Anterior cingulate cortex (tissue), 58 donors: ENCODE data around the gene AKAP3.

Experiments used
- DNase-seq, 58 donors: peaks; one replicate each; lab custom pipeline; 2025; lab: John Stamatoyannopoulos, UW

AKAP3 gene

DNA sequence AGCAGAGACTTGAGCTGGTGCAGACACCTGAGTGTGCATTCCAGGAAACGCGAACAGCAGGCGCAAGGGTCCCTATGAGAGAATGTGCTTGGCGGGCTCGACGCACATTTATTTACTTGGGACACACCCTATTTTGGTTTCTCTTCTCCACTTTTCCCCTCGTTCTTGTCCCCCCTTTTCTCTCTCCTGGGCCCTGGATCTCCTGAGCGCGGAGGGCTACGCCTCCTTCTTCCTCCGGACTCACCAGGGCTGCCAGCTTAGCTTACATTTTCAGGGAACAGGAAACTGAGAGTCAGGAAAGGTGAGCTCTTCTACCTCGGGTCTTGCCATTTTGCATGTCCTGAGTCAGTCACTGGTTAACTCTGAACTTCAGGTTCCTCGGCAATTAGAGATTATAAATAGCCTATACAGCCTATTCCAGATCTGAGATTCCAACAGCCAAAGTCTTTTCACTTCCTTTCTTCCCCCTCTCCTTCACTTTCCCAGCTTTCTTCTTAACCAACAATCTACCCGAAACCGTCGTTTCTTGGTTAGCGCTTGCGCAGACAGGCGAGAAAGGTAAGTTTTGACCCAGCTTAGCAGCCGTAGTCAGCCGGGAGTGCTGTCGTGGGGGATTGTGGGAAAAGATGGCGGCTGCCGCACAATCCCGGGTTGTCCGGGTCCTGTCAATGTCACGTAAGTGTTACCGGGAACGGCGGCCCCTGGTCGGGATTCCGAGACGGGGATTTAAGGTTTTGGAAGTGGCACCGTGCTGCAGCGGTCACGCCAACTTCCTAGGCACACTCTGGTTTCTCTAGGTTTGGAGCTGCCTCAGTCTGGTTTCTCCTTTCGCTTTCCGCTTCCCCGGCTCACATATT is at the start of gene AKAP3, which contains the start of gene NDUFA9:
AKAP3 (minus strand) TSS at position 551 of the 857 bp plus-strand sequence. CDS start 10,855 bp downstream, outside the sequence.
NDUFA9 (plus strand) TSS at position 614 of the 857 bp plus-strand sequence; CDS start at position 627, 13 bp downstream.
- peak; percentile 19 to 91 (median 78) for DNase-seq

DNA sequence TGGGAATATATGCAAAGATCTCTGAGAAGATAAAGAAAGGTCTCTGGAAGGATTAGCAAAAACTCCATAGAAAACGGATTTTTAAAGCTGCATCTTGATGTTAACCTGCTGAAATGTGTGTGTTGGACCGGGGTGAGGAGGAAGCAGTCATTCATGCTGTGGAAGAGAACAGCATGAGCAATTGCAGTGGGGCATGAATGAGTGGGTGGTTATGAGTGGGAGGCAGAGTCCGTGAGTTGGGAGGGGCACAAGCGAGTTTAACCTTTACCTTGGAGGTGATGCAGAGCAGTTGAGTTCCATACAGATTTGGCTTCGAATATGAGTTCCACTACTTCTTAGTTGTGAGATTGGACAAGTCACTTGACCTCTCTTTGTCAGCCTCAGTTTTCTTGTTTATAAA is 41.9 kb upstream of the AKAP3 start:
- DNase-seq, result no peak

DNA sequence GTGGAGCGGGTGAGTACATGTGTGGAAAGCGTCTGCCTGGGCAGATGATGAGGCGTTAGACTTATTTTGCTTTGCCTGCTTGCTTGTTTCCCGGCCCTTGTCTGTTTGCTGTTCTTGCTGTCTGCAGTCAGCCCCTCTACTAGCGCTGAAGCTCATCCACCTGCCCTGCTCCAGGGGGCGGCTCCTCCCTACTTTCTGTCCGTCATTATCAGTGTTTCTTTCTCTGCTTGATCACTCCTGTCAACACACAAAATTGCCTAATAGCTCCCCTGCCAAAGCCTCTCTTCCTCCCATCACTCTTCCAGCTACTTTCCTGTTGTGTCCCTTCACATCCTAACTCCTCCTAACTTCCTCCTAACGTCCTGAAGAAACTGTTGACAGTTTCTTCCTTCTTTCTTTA is 36.5 kb upstream of the AKAP3 start:
- DNase-seq, result no peak

DNA sequence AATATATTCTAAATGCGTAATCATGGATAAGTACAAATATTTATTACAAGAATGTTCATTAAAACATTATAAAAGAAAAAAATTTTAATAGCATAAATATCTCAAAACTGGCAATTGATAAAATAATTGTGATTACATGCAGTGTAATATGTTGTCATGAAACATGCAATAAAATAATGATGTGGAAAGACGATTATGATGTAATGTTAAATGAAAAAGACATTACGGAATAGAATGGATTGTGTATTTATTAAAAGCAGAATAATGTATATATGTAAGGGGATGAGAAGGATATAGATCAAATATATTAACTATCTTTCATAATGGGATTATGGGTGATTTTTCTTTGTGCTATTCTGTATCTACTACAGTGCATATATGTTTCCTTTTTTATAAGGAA is 32.9 kb upstream of the AKAP3 start:
- DNase-seq, result no peak

DNA sequence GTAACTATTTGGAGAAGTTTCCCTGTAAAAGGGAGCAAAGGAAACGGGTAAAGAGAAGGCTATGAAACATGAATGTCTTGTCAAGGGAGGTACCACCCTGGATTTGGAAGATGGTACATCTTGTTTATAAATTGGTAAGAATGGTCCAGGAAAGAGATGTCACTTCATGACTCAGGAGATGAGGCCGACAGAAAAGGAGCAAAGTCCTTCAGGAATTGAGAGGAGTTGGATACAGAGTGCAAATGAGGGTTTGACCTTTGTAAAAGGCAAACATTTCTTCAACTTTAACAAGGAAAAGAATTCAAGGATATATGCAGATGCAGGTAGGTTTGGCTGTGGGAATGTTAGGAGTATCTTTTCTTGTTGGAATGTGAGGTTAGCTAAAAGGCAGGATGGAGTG is 30.9 kb upstream of the AKAP3 start:
- DNase-seq, result no peak

DNA sequence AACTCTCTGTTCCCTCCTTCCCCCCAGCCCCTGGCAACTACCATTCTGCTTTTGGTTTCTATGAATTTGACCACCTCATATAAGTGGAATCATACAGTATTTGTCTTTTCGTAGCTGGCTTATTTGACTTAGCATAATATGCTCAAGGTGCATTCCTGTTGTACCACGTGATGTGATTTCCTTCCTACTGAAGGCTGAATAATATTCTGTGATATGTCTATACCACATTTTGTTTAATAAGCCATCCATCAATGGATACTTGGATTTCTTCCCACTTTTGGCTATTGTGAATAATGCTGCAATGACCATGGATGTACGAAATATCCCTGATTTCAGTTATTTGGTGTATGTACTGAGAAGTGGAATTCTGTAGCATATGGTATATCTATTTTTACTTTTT is 16.4 kb upstream of the AKAP3 start:
- no peak for DNase-seq

DNA sequence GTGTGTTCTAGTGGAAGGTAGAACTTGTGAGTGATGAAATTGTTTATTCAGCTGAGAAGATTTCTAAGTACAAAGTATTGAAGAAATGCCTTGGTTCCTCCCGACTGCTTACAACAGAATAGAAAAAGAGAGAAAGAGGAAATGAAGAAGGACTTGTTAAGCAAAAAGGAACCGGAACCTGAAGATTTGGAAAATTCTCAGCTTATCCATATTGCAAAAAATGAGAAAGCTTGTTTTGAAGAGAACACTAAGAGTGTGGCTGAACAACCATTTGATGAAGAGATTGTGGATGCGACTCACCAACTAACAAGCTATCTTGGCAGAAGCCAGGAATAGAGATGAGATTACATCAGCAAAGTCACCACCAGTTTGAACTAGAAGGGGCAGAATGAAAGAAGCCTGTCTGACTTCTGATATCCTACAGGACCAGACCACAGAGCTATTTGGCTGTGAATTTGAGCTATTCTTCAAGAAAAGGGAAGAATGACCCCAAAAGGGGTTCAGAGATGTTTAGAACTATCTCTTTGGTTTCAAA is 15.2 kb upstream of the AKAP3 start:
- DNase-seq, result no peak

DNA sequence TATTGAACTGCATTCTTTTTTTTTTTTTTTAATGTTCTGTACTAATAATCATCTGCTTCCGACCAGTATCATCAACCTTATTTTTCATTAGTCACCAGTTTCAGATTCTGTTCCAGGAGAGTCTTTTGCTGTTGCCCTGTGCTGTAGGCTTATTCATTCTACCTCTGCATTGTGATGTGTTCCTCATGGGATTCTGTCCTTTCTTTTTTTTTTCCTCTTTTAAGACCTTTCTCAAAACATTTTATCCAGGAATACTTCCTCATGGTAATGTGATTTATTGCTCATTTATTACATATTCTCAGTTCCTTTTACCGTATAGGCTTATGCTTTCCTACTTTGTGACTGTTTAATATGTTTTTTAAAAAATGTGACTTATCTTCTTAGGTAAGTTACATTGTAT is 4.8 kb upstream of the AKAP3 start:
- DNase-seq, result no peak

DNA sequence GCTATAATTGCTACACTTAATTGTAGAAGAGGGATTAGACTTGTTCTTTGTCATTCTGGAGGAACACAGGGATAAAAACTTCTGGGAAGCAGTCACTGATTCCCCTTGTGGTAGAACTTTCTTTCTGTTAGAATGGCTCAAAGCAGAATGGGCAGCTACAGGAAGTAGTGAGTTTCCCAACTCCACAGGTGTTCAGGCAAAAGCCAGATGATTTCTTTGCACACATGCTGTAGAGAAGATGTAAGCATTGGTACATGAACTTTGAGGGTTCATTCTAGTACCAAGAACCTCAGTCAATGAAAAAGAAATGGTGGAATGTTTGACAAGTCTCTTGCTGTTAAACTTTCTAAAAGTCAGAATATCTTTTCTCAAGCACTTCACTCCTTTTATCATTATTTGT is 4.4 kb upstream of the AKAP3 start:
- no peak for DNase-seq

DNA sequence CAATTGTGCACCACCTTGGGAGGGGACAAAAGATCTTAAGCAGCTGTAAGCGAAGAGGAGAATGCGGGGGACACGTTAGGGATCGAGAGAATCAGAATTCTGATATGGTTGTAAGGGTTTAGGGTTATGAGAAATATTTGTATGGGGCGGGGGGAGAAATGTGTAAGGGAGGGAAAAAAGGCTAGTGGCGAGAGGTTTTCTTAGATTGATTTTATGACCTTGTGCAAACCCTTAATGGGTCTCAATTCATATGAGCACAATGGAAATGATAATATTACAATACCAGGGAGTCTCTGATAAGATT is 459 bp upstream of the AKAP3 start:
- no peak for DNase-seq

DNA sequence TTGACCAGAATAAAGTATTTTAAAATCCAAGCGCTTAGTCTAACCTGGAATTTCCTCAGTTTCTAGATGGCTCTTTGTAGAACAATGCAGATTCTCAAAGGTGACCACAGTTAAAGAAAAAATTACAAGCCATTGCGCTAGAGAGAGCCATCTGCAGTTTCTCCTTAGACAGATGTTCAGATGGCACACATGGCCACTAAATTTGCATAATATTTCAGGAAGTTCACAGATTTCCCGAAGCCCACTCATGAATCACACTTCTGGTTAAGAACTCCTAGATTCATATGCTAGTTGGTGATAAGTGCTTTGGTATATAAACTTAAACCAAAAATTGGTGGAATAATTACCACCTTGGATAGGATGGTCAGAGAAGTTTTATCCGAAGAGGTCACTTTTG is 749 bp downstream of the AKAP3 start:
- no peak for DNase-seq

DNA sequence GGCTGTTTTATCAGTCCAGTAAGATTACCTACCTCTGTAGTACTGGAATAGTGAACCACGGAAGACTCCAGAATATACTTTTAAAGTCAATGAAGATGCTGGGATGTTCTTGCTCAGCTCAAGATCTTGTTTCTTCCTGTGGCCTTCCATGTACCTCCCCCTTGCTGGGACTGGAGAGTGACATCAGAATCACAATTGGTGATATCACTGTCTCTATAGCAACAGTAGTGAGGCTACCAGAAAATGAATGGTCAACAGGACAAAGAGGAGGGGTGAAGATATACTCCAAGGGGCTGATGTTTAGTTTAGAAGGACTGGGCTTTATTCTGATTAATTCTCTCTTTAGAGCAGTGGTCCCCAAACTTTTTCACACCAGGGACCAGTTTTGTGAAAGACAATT is 3.8 kb downstream of the AKAP3 start:
- no peak for DNase-seq

DNA sequence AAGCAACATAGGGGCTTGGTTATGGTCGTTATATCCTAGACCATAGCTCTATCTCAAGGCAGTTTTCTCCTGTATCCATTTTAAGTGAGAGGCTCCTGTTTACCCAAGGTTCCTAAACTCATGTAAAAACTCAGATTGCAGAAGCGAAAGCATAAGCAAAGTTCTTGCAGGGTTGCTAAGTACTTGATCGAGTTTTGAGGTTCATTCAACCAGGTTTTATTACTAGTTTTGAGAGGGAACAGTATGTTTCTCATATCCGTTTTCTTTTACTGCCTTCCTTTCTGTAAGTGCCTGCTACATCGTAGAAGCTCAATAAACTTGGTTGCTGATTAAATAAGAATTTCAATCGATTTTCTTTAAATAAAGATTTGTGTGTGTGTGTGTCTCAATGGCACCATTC is 5.1 kb downstream of the AKAP3 start:
- DNase-seq, result no peak

DNA sequence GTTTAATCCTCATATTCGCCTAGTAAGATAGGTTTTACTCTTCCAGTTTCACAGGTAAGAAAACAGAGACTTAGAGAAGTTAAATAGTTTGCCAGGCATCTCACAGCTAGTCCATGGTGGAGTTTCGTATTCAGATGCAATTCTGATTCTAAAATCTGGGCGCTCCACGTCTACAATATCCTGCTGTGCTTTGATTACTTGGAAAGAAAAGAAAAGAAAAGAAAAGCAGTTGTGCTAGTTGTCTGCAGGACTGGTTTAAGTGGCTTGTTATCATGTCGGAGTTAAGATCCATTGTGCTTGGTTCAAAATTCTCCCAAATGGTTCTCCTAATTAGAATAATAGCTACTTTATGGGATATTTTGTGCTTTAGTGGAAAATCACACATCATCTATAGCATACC is 18.6 kb downstream of the AKAP3 start:
- no peak for DNase-seq

DNA sequence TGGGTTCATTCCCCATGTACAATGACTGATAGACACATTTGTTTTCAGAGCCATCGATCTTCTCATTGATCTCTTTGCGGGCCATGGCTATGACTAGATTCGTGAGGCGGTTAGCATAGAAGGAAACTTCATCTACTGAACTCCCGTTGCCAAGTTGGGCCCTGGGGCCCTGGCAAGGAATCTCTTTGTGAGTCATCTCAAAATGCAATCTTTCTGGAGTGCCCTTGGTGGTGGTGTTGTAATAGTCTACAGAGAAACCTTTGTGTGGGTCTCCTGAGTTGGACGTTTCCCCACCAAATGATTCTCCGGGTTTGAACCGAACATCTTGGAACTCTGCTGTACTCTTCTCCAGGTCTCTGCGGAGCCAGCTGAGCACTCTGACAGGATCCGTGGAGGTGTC is 20.4 kb downstream of the AKAP3 start:
- DNase-seq, result no peak

DNA sequence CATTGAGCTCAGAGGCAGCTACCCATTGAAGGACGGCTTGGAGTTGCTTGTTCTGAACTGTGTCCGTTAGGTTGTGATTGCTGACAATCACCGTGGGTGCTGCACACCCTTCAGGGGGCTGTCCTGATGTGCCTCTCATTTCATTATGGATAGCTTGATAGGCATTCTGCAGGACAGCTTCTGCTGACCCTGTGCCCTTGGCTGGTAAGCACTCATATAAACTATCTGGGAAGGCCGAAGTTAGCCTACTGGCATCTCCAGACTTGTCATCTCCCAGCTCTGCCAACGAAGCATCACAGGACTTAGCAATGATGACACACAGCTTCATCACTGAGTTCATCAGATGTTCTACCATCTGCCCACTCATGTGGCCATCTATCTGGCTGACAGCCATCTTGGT is 22.3 kb downstream of the AKAP3 start:
- DNase-seq, result no peak

DNA sequence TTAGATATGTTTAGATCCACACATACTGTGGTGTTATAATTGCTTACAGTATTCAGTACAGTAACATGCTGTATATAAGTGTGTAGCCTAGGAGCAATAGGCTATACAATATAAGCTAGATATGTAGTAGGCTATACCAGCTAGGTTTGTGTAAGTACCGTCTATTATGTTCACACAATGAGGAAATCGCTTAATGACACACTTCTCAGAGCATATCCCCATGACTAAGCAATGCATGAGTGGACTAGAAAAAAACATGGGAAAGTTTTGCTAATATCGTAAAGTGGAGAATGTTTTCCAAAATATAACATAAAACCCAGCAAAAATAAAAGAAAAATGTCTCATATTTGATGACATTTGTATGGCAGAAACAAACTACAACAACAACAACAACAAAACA is 27.3 kb downstream of the AKAP3 start:
- DNase-seq, result no peak

DNA sequence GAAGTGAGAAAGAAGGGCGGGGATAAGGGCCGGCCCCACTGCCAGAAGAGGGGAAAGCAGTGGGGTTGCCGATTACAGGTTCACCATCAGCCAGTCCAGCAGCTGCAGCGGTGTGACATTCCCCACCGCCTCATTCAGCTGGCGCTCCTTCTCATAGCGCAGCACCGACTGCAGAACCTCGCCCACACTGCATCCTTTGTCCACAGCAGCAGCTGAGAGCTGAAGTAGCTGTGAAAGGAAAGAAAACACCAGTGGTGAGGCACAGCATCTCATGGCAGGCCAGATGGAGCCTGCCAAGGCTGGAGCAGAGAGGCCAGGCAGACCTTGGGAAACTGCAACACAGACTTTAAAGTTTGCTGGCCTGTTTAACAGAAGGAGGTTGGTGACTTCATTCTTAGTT is 33.2 kb downstream of the AKAP3 start:
- peak in 34 of 58 donors; percentile 2 to 66 (median 20) for DNase-seq

DNA sequence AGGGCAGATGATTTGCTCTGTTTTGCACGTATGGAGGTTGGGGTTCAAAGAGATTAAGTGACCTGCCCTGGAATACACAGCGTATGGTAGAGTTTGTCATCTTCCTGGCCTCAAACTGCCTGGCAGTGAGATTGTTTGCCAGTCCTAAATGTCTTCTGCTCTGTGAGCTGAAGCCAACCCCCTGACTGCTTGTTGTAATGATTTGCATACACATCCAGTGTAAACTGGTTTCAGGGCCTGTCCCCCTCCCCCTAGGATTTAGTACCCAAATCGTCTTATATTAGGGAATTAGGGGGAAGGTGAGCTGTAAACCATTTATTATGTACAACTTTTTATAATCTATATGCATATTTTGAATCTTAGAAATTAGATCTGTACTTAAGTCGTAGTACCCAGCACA is 38.4 kb downstream of the AKAP3 start:
- DNase-seq, result no peak

DNA sequence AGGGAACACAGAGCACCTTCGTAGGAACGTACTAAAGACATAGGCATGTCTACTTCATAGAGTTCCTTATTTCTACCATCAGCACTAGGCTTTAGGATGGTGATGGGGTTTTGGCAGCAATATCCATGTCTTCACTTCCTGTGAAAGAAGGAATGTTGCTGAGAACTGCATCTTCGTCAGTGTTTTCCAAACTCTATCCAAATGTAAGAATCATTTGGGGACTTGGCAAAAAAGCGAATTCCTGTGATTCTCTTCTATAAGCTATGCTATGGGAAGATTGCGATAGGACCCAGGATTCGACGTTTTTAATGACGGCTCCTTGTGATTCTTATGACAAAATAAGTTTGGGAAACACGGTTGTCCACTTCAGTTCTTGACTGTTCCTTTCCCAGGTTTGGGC is 39.8 kb downstream of the AKAP3 start:
- no peak for DNase-seq

DNA sequence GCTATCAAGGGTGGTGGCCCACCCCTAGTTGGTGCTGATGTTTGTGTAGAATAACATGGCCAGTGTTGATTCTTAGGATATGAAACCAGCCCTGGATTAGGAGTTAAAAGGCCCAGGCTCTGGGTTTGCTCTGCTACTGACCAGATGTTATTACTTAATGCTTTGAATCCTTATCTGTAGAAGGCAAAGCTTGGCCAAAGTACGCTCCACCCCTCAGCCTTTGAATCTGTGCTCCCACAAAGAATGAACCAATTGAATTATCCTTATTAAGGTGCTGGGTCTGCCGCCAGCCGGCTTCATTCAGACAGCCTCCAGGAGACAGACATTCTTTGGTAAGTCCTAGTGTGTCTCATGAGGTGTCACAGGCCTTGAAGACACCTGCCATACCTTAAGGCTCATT is 41.8 kb downstream of the AKAP3 start:
- DNase-seq, result no peak

DNA sequence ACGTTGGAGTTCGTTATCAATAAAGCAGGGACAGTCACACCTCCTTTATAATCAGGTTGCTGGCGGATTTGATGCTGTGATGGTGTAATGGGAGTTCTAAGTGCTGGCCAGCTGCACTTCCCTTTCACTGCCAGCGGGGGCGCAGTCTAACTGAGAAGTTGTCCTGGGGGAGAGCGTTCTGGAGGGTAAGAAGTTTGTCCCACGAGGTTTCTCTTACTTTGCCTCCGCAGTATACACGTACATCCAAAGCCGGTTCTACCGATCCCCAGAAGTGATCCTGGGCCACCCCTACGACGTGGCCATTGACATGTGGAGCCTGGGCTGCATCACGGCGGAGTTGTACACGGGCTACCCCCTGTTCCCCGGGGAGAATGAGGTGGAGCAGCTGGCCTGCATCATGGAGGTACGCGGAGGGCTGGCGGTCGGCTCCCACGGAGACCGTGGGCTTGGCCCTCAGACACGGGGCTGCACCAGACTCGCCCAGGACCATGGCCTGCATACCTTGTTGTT is 44.1 kb downstream of the AKAP3 start:
- DNase-seq, result peak; percentile 17 to 90 (median 72)
